DND-41 (cell line): ENCODE data around the gene DPYSL4.

Experiments
- ATAC-seq: fragments of 200-7000 bp; cut with Tn5 transposase; 3 replicates; pipeline ENCODE4 v1.9.1; 2021; ENCODE audit warnings: low read depth; ENCODE audit not compliant: insufficient read depth
- DNase-seq: peaks from one replicate; pipeline ENCODE4 v3.0.0-alpha.2; 2020
- H2AFZ ChIP-seq: 2 replicates; pipeline ENCODE4 v1.6.0; 2012; ENCODE audit warnings: low read depth, low read length
- H3K27ac ChIP-seq: 2 replicates; pipeline ENCODE4 v1.5.1; 2012; ENCODE audit warnings: low read length, inconsistent platforms
- H3K27me3 ChIP-seq: fragments of 200-600 bp; sonication (generic); 2 replicates; pipeline ENCODE4 v1.6.0; 2012; ENCODE audit warnings: low read length, mild to moderate bottlenecking, inconsistent platforms; ENCODE audit not compliant: insufficient read depth, poor library complexity
- H3K36me3 ChIP-seq: 2 replicates; pipeline ENCODE4 v1.5.1; 2012; ENCODE audit warnings: low read length, inconsistent platforms; ENCODE audit not compliant: insufficient read depth
- H3K4me1 ChIP-seq: 2 replicates; pipeline ENCODE4 v1.5.1; 2012; ENCODE audit warnings: mild to moderate bottlenecking, low read length; ENCODE audit not compliant: insufficient read depth
- H3K4me2 ChIP-seq: 2 replicates; pipeline ENCODE4 v1.6.0; 2012; ENCODE audit warnings: mild to moderate bottlenecking, moderate library complexity, low read length, inconsistent platforms; ENCODE audit not compliant: insufficient read depth
- H3K4me3 ChIP-seq, 2 experiments: fragments of 200-600 bp in 1 of 2; shearing (Covaris generic) in 1 of 2; 2 replicates each; pipeline ENCODE4 v1.5.1; 2012 to 2016; ENCODE audit warnings: inconsistent platforms in 2 of 2, low read length in 2 of 2, mild to moderate bottlenecking in 2 of 2, low read depth in 1 of 2, moderate library complexity in 1 of 2
- H3K79me2 ChIP-seq: 2 replicates; pipeline ENCODE4 v1.6.0; 2012; ENCODE audit warnings: low read length, inconsistent platforms; ENCODE audit not compliant: insufficient read depth
- H3K9ac ChIP-seq: 2 replicates; pipeline ENCODE4 v1.6.0; 2012; ENCODE audit warnings: low read depth, mild to moderate bottlenecking, inconsistent platforms, low read length, moderate library complexity
- H3K9me3 ChIP-seq: 2 replicates; pipeline ENCODE4 v1.5.1; 2012; ENCODE audit warnings: low read length, moderate library complexity, mild to moderate bottlenecking, inconsistent platforms; ENCODE audit not compliant: insufficient read depth, severe bottlenecking
- H4K20me1 ChIP-seq: 2 replicates; pipeline ENCODE4 v1.6.0; 2012; ENCODE audit warnings: low read length; ENCODE audit not compliant: insufficient read depth
- CTCF ChIP-seq: IDR thresholded peaks from 2 replicates; pipeline ENCODE4 v1.5.1; 2012; ENCODE audit warnings: borderline replicate concordance, low read length, moderate library complexity, mild to moderate bottlenecking; ENCODE audit not compliant: poor library complexity, severe bottlenecking; ENCODE audit errors: extremely low read depth
- EZH2 ChIP-seq: IDR thresholded peaks from 3 replicates; pipeline ENCODE4 v1.6.1; 2012; ENCODE audit warnings: borderline replicate concordance, low read depth, mild to moderate bottlenecking, moderate library complexity, low read length, inconsistent platforms; ENCODE audit not compliant: severe bottlenecking

DPYSL4 gene

DNA sequence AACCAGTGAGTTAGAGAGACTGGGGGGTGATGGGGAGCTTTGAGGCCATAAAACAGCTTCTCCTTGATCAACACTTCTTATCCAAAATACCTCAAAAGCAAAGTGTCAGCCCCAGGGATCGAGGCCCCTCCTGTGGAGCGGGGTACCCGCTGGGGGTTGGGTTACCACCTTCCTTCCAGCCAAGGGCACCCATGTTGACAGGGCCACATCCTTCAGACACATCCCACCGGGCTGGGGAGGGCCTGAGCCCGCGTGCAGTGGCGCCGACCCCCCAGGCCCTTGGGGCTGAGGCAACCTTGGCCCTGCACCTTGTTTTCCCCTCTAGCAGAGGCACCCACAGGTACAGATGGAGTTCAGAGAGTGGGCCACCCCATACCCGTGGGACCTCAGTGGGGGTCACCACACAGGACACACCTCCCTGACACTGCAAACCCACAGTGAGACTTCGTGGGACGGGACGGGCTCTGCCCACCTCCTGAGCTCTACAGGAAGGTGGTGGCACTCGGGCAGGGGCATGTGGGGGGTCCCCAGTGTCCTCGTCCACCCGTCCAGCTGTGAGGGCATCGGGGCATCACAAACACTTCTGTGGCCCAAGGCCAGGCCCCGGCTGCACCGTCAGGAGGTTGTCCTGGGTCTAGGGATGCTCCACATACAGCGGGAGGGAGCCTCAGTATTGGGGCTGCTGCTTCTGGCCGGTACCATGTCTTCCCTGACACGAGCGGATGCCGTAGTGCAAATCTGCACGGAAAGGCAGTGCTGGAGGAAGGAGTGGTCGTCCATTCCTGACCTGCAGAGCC lies 10.7 kb downstream of the DPYSL4 start:
- no peaks in the 10 kb centered on the region for H3K79me2 ChIP-seq
- no peak overlapping the region for H3K27ac ChIP-seq
- no peak overlapping the region for H3K4me2 ChIP-seq
- H3K36me3 ChIP-seq, result no peaks in the 10 kb centered on the region
- H3K4me1 ChIP-seq, result no peaks in the 10 kb centered on the region
- no peaks in the 10 kb centered on the region for H3K27me3 ChIP-seq
- H2AFZ ChIP-seq, result no peak overlapping the region
- TF ChIP-seq CTCF, result no peak
- no peak for TF ChIP-seq EZH2
- H4K20me1 ChIP-seq, result peaks cover 13% of the 10 kb centered on the region; the same call in 1 of the 2 replicates
- no peak overlapping the region for H3K9ac ChIP-seq
- DNase-seq (no peak), ATAC-seq (no peak)
- H3K4me3 ChIP-seq, result no peak overlapping the region
- H3K9me3 ChIP-seq, result no peaks in the 10 kb centered on the region

DNA sequence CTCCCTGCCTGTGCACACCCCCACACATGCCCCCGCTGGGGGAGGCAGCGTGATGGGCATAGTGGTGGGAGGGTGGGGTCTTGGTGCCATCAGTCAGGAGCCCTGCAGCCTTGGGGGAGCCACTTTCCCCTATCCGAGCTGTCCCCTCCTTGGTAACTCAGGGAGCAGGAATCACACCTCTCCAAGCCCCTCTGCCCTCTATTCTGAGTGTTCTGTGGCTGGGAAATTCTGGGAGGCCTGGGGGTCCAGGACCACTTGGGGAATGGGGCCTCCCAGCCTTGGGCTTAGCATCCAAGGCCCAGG lies 11.3 kb downstream of the DPYSL4 start:
- no peaks in the 10 kb centered on the region for H3K36me3 ChIP-seq
- no peaks in the 10 kb centered on the region for H3K9me3 ChIP-seq
- no peaks in the 10 kb centered on the region for H3K4me1 ChIP-seq
- H2AFZ ChIP-seq, result no peak overlapping the region
- DNase-seq, result no peak
- ATAC-seq, result no peak
- no peak overlapping the region for H3K4me2 ChIP-seq
- H3K79me2 ChIP-seq, result no peaks in the 10 kb centered on the region
- H3K9ac ChIP-seq, result no peak overlapping the region
- H3K27me3 ChIP-seq, result no peaks in the 10 kb centered on the region
- peaks cover 13% of the 10 kb centered on the region; the same call in 1 of the 2 replicates for H4K20me1 ChIP-seq
- TF ChIP-seq EZH2 (no peak), CTCF (no peak)
- H3K27ac ChIP-seq, result no peak overlapping the region
- H3K4me3 ChIP-seq, result no peak overlapping the region

- Histone ChIP-seq H3K36me3 (no peaks in the 10 kb centered on the region), H3K4me2 (no peak overlapping the region)
Observed at GRCh38 chr10:132198381-132199181, 11.8 kb downstream of the DPYSL4 start.

More at GRCh38 chr10:132198381-132199181, 11.8 kb downstream of the DPYSL4 start:
- H3K27ac ChIP-seq, result no peak overlapping the region
- H3K4me3 ChIP-seq, result no peak overlapping the region
- DNase-seq (no peak), ATAC-seq (no peak)
- TF ChIP-seq CTCF, result no peak
- no peak overlapping the region for H3K9ac ChIP-seq
- no peaks in the 10 kb centered on the region for H3K79me2 ChIP-seq
- H3K9me3 ChIP-seq, result no peaks in the 10 kb centered on the region
- no peaks in the 10 kb centered on the region for H3K27me3 ChIP-seq
- no peaks in the 10 kb centered on the region for H3K4me1 ChIP-seq
- H4K20me1 ChIP-seq, result peaks cover 13% of the 10 kb centered on the region; the same call in 1 of the 2 replicates
- H2AFZ ChIP-seq, result no peak overlapping the region
